Activated CD4-positive, alpha-beta T cell treated with anti-CD3 and anti-CD28 coated beads, Interleukin-10, Interleukin-2, amounts not matched to agents 100 ng/mL and 50 ng/mL, durations not matched to agents 16 hours and 8 hours (primary cell): Measurements from ENCODE around the gene SUPT3H.
"Not testable (repeated sequence)": the region's sequence is repeated elsewhere in the genome, so short reads cannot be mapped to it uniquely, and the experiment has no call there.

Experiments used
- DNase-seq: peaks from one replicate; pipeline ENCODE4 v3.0.0-alpha.2; 2020

The SUPT3H gene

DNA sequence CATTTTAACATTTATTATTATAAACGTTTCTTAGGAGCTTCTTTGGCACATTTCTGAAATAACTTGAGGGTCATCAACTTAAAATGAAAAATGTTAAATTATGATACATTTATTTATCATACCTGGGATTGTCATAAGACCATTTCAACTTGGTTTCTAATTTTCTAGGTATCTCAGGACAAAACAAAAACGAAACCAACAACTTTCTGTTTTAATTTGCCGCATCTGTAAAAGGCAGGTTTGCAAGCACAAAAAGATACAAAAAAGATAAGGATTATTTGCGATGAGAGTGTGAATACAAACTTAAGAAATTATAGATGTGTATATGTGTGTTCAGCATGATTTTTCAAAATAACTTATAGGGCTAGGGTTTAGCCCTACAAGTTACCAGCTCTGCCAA is 444.6 kb downstream of the SUPT3H start:
- DNase-seq, result peak; percentile 44

DNA sequence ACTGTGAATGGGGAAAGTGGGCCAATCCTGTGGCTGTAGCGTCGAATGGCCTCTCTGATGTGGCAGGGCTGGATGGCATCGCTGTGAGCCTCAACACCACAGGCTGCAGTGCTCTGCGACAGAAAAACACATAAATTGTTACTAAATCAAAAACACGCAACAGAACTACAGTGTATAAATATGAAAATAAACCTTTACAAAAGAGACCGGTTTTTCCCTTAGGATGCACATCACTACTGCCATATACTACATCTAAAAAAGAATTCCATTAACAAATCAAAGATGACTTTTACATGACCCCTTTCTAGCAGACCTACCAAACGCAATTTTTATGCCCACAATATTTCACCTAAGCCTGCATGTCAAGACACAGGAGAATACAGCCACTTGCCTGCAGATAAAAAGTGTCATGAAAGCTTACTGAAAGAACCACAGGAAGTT is 445.1 kb downstream of the SUPT3H start:
- peak; percentile 31 for DNase-seq

DNA sequence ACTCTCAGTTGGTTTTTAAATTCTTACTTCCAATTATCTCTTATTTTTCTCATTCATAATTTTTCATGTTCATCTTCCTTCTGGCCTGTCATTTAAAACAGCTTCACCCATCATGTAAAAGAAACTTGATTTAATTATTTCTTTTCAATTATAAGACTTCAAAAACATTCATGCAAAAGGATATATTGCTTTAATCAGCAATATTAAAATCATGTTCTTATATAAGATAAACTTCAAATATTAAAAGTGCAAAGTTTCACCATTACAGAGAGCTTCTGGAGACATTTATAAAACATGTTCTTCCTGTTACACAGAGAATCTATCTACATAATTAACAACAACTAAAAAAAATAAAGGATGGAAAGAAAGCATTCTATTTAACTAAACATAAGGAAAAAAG is 446.3 kb downstream of the SUPT3H start:
- DNase-seq, result no peak

DNA sequence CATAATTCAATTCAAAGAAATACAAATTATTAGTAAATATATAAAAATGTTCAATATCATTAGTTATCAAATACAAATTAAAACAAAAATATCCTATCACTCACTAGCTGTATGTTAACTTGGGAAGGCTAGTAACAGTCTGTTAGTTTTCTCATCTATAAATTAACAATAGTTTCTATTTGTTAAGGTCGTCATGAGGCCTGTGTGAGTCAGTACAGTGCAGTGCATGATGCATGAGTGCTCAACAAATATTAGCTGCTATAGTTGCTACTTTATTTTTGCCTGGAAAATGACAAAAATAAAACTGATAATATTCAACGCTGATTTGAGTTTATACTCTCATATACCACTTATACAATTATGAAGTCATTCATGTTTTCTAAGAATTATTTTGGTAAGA is 451.2 kb downstream of the SUPT3H start:
- no peak for DNase-seq

DNA sequence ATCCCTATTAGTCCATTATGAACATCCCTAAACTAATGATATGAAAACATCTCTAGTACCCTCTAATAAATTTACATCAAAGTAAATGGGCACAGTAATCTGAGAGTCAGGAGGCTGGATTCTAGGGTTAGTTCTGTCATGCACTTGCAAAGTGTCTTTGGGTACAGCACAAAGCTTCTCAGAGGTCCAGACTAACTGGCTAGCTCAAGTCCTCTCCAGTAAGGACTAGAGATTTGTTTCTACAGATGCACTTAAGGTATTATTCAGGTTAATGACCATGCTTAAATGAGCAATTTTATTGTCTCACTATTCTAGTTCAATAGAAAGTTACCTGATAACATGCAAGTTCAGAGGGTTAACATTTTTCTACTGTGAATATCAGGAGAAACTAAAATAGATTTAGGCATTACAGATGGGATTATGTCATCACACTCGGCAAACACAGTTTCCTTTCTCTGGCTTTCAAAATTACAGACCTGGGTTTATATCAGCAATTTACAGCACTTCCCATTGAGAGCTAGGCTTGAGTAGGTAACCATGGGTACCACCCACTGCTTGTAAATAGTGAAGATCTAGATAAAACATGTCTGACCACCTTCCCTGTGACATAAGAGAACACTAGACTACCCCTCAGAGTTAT is 452.5 kb downstream of the SUPT3H start:
- peak; percentile 69 for DNase-seq

DNA sequence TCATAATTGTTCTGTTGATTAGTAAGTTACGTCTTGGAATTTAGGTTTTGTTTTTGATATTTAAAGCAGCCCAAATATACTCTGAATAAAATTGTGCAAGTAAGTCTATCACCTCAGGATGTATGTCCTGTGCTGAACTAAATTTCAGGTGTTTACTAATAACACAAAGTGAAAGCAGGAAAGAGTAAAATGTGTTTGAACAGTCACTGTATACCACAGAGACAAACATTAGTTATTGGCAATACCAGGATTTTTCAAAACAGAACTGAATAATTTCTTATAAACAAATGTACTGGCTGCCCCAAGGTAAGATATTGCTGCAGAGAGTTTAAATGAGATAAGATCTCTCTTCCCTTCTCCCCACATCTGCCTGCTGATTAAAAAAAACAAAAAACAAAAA is 454.3 kb downstream of the SUPT3H start:
- DNase-seq, result peak; percentile 56

DNA sequence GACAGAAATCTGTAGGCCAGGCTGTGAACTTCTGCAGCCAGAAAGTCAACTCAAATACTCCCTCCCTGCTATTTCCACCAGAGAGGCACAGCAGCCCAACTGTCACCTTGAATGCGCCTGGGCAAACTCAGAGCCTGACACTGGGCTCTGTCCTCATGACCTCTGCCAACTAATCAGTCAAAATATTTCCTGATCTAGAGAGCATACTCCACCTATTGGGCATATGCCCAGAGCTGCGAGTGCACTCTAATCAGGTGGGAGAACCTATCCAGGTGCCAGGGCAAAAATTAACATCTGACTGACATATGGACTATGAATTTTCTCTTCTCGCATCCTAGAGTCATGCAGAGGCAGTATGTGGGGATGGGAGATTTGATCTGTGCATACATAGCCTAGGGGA is 455.9 kb downstream of the SUPT3H start:
- no peak for DNase-seq

DNA sequence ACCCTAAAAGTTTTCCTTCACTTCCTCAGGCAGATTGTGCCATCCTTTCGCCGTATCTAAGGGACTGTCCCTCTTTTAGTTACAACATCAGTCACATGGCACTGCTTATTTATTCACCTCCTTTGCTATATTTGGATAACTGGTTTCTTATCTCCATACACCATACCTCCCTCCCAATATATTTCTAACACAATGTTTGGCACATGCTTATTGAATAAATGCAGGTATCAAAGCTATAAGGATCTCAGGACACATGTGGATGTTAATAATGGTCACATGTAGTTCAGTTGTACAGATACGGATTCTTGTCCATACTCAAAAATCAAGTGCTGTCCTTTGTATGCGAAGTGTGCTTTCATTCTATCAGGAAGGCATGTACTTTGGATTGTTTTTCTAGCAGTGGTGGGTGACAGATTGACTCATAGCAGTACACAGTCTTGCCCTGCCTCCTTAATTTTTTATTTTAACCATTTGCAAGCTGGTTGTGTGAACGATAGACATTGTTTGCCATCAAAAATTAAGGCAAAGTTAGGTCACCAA is 456.7 kb downstream of the SUPT3H start:
- DNase-seq, result no peak

DNA sequence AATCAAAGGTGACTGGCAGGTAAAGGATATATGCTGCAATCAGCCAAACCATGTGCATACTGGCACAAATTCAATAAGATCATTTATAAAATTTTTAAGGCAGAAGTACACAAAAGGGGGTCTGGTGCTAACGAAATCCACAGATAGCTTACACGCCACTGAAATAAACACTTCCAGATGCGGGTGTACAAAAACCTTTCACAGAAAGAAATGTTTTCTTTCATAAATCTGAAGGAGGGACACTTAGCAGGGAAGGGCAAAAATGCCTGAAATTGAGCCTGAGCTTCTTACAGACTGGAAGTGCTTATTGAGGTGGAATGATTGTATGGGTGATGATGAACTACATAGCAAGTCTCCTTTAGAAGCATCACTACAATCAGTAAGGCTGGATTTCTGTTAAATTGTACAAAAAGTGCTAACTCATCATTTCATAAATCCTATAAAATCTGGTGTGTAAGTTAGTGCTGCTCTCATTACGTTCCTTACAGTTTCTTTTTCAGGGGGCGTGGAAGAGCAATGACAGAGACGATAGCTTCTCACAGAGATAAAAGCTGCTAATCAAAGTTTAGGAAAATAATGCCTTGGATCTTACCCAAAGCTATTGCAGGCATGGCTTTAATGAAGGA is 458.9 kb downstream of the SUPT3H start:
- DNase-seq, result no peak

DNA sequence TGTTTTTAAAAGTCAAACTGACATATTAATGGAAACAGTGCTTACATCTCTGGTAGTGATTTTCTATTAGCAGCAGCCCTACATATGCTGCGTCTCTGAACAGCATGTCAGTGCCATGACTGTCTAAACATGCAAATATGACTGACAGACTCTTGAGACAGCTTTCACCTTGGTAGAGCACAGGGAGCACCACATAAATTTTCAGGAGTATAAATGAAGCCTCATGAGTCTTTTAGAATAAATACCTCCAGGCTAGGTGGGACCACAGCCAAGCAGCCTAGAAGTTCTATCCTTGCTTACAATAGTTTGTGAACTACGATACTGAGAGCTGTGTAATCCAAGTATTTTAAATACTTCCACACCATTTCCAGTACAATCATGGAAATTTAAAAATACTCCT is 460.3 kb downstream of the SUPT3H start:
- DNase-seq, result no peak

DNA sequence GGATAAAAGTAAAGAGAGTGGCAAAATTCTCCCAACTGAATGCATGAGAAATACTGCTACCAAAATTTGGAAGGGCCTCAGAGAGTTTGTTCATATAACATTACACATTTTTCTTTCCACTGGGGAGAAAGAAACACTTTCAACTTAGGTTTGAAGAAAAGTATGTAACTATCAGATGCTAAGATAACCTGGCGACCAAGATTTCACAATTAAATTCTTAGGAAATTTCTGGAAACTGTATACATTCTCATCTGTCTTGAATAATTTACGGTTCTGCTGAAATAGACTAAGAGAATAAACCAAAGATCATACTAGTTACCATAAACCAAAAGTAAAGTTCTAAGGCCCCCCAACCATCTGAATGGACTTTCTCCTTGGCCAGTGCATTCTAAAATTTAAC is 462.6 kb downstream of the SUPT3H start:
- DNase-seq, result no peak

DNA sequence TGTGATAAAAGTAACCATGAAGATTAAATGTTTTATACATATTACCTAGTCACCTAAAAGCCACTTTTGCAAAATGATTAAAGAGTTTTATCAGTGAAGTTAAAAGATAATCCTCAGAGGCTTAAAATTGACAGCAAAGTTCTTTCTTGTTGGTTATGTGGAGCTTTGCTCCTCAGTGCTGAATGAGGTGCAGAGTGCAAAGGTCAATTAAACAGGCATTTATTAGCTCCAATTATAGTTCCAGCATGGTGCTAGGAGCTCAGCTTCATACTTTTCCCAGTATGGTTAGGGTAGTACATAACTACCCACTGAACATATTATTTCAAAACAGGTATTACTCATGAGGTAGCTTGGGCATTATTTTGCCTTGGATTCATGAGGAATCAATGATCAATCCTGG is 463.6 kb downstream of the SUPT3H start:
- no peak for DNase-seq

DNA sequence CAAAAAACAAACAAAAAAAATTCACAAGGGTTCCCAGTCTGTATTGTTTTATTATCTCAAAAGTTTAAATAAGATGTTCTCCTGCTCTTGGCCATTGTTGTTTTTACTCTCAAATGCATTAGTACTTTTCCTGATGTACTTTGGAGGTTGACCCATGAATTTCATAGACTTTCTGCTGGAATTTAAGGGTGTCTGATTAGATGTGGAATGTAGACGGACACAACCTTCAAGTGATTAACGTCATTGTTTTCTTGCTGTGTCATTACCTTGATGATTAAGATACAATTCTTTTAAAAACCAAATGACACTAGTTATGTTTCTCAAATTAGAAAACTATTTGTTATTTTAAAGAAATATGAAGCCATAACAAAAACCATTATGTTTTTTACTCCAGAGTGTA is 471.0 kb downstream of the SUPT3H start:
- no peak for DNase-seq

DNA sequence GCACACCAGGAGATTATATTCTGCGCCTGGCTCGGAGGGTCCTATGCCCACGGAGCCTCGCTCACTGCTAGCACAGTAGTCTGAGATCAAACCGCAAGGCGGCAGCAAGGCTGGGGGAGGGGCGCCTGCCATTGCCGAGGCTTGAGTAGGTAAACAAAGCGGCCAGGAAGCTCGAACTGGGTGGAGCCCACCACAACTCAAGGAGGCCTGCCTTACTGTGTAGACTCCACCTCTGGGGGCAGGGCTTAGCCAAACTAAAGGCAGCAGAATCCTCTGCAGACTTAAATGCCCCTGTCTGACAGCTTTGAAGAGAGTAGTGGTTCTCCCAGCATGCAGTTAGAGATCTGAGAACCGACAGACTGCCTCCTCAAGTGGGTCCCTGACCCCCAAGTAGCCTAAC is 477.4 kb downstream of the SUPT3H start:
- DNase-seq, result not testable (repeated sequence)

DNA sequence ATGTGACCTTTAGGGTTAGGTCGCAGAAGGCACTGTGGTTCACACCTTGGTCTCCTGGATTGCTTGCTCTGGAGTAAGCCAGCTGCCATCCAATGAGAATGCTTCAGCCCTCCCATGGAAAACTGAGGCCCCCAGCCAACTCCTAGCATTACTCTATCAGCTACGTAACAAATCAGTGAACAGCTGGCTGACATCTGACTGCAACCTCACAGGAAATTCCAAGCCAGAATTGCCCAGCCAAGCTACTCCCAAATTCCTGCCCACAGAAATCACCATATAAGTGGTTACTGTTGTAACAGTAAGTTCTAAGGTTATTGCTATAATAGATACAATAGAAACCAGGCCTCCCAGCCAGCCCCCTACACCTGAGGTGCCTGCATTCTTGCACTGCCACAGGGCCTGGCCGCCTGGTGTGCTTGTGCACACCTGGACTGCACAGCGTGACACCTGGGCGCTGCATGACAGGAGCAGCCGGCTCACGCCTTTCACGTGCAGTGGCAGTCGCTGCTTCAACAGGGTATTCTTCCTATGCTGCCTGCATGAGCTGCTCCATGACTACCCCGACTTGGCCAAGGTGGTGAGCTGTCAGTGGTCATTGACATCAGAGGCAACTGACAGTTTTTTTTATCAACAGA is 479.3 kb downstream of the SUPT3H start:
- DNase-seq, result no peak

DNA sequence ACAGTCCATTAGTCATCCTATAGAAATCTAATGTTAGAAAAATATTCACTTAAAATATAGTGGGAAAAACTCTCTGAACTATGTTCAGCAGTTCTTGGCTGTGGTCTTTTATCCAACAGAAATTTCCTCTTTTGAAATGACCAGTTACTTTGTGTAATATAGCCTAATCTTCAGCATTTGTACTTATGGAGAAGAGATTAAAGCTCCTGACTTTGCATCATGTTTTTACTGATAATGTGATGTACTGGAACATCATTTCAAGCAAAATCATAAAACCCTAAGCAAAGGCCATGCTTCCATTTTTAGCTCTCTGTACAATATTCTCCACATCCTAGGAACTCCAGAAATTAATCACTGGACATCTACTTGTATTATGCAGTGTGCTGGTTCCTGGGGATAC is 480.4 kb downstream of the SUPT3H start:
- no peak for DNase-seq

DNA sequence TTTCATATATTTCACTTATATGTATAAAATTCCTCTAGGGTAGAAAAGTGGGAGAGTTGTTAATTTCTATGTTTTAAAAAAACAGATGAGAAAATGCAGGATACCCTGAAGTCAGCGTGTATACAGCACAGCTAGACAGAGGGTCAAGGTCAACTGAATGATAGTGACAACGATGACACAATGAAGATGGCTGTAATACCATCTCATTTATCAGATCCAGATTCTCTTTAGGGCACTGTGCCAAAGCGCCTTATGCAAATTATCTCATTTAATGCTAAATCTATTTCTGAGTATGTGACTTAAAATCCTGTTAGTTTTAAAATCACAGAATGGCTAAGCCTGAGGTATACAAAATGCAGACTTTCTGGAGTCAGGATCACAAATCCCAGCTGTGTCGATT is 481.0 kb downstream of the SUPT3H start:
- DNase-seq, result no peak

DNA sequence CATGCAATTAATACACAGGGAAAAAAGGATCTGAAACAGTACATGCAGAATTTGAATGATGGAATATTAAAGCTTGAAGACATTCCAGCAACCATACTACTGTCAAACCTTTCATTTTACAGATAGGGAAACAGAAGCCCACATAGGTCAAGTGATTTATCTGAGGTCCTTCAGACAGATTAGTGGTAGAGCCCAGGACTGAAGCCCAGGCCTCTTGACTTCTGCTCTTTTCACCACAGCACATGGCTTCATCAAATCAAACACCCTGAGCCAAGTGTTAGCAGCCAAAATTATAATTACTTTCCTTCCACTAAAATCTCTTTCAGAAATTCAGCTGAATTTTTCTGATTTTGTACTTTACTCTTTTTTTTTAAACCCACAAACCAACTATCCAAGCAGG is 485.2 kb downstream of the SUPT3H start:
- no peak for DNase-seq

DNA sequence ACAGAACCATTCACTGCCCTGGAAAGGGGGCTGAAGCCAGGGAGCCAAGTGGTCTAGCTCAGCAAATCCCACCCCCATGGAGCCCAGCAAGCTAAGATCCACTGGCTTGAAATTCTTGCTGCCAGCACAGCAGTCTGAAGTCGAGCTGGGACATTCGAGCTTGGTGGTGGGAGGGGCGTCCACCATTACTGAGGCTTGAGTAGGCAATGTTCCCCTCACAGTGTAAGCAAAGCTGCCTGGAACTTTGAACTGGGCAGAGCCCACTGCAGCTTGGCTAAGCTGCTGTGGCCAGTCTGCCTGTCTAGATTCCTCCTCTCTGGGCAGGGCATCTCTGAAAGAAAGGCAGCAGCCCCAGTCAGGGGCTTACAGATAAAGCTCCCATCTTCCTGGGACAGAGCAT is 498.7 kb downstream of the SUPT3H start:
- DNase-seq, result not testable (repeated sequence)

DNA sequence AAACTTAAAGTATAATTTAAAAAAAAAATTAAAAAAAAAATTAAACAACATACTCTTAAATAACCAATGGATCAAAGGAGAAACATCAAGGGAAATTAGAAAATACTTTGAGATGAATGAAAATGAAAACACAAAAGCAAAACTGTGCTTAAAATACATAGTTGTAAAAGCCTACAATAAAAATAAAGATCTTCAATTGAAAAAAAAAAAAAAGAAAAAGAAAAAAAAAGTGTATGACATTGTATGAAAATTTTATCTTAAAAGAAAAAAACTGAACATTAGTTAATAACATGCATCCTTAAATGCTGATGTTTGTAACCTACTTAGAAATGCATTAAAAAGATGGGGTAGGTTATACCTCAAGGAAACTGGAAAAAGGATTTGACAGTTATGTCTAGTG is 501.1 kb downstream of the SUPT3H start:
- DNase-seq, result not testable (repeated sequence)

DNA sequence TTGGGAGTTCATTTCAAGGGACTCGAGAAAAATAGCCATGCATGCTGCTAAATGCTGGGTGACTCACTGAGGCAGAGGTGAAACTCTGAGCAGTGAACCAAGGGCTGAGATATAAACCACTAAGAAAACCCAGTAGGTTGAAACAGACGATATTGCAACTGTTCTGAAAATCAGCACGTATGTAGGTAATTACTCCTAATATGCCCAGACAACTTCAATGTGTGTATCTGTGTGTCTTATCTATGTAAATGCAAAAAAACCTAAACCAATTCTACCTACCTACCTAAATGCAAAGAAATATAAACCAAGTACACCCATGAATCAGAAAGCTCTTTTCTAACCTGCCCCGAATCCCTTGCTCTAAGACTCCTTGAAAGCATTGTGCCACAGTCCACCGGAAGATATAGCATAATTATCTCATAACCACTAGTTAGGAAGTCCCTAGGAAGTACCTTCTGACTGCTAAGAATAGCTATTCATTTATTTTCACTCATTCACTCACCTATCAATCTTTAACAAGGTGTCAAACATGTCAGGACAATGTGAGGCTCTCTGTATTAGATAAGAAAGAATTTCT is 508.3 kb downstream of the SUPT3H start:
- DNase-seq, result peak; percentile 3

DNA sequence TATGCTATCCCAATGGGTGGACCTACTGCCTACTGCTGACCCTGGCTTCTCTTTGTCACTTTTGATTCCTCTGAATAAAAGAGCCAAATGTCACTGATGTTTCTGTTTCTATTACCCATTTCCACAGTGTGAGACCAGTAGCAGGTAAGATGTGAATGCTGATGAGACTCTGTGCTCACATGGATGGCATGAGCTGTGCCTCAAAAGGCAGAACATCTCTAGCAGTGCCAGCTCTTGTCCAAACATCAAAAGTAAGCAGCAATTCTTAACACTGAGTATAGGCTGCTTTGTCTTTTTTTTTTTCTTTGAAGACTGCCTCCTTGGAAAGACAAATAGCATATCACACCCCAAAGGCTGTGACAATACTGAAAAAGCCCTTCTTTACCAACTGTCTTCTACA is 508.8 kb downstream of the SUPT3H start:
- DNase-seq, result no peak

DNA sequence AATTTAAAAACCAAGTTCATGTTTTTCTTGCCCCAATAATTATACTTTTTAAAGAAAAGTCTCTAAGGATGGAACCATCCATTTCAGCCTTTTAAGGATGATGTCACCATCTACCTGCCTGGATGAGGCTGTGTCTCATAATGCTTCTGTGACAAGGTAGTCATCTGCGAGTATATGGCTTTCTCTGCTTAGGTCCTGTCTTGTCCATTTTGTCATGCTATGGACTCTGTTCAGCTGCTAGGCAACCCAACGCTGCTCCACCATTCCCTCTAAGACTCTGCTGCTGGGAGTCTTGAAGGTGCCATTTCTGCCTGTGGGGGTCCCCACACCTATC is 509.4 kb downstream of the SUPT3H start:
- DNase-seq, result no peak
